HepG2 (cell line): Measurements from ENCODE around the gene MFAP1. TPM values are rescaled to one million over a fixed set of nuclear protein-coding genes. Genes with fewer than 3 reads are reported as not detected.

ENCODE experiments used
- ATAC-seq: fragments of 200-7000 bp; cut with Tn5 transposase; 3 replicates; pipeline ENCODE4 v1.9.1; 2020; ENCODE audit warnings: mild to moderate bottlenecking, moderate library complexity
- BruUV-seq: library from RNA; stranded (reverse); fragments of 400-500 nt; replicated peaks from 2 replicates; lab custom pipeline; 2021; lab: Mats Ljungman, UMichigan
- CTCF ChIA-PET: fragments of 300-600 bp; formaldehyde crosslinking; extraction: SDS; loops from one replicate; lab custom pipeline; 2021; ENCODE audit warnings: low total read pairs, inconsistent platforms, low intra/inter-chr PET ratio; lab: Yijun Ruan, JAX
- POLR2A ChIA-PET: fragments of 350-600 bp; sonication (Branson Sonifier 250); formaldehyde crosslinking; loops from one replicate; lab custom pipeline; 2020; ENCODE audit warnings: antibody characterized with exemption, inconsistent platforms; lab: Yijun Ruan, JAX
- DNase-seq: peaks from one replicate; pipeline ENCODE4 v3.0.0-alpha.2; 2015; ENCODE audit warnings: low spot score
- FAIRE-seq: peaks from 3 replicates; lab custom pipeline; 2011; peaks lifted over from hg19 to GRCh38; lab: Jason Lieb, UNC
- H2AFZ ChIP-seq: one replicate; pipeline ENCODE4 v1.6.1; 2011; ENCODE audit warnings: low read length, inconsistent platforms
- H3K27ac ChIP-seq: fragments of 300-600 bp; 3 replicates; pipeline ENCODE4 v1.8.0; 2011; ENCODE audit warnings: mixed run types, mild to moderate bottlenecking, mixed read lengths, low read length, inconsistent platforms; ENCODE audit not compliant: insufficient read depth; ENCODE audit errors: extremely low read length
- H3K27me3 ChIP-seq, 2 experiments: fragments of 200-600 bp in 1 of 2; 2 replicates in 1 of 2; 3 replicates in 1 of 2; pipeline versions ENCODE4 v1.6.0 to v1.8.0; 2011; ENCODE audit warnings: low read length in 2 of 2, mild to moderate bottlenecking in 2 of 2, moderate library complexity in 2 of 2, inconsistent platforms in 1 of 2; ENCODE audit not compliant: insufficient read depth in 2 of 2, control insufficient read depth in 1 of 2
- H3K36me3 ChIP-seq, 2 experiments: fragments of 200-600 bp in 1 of 2; replicated peaks in 1 of 2; 2 replicates in 1 of 2; 3 replicates in 1 of 2; pipeline versions ENCODE4 v1.5.1 to v1.8.0; 2011; ENCODE audit warnings: low read length in 2 of 2, inconsistent platforms in 1 of 2; ENCODE audit not compliant: insufficient read depth in 2 of 2, control insufficient read depth in 1 of 2
- H3K4me1 ChIP-seq: 2 replicates; pipeline ENCODE4 v1.5.1; 2012; ENCODE audit warnings: low read length, inconsistent platforms; ENCODE audit not compliant: insufficient read depth
- H3K4me2 ChIP-seq: 2 replicates; pipeline ENCODE4 v1.6.0; 2011; ENCODE audit warnings: low read depth, low read length, inconsistent platforms
- H3K4me3 ChIP-seq, 3 experiments: fragments of 200-600 bp in 1 of 3; sonication (generic), shearing (Covaris generic) in 1 of 3; replicated peaks in 1 of 3; 2 replicates each; pipeline ENCODE4 v1.5.1; 2011 to 2016; ENCODE audit warnings: low read length in 3 of 3, inconsistent platforms in 2 of 3, low read depth in 2 of 3, mild to moderate bottlenecking in 2 of 3, control low read depth in 1 of 3, mixed read lengths in 1 of 3; ENCODE audit not compliant: insufficient read depth in 1 of 3
- H3K79me2 ChIP-seq: one replicate; pipeline ENCODE4 v1.6.1; 2011; ENCODE audit warnings: low read length, inconsistent platforms; ENCODE audit not compliant: insufficient read depth
- H3K9ac ChIP-seq: 2 replicates; pipeline ENCODE4 v1.6.0; 2011; ENCODE audit warnings: mild to moderate bottlenecking, low read depth, low read length, inconsistent platforms; ENCODE audit not compliant: insufficient read depth
- H3K9me3 ChIP-seq: 2 replicates; pipeline ENCODE4 v1.5.1; 2012; ENCODE audit warnings: mild to moderate bottlenecking, low read length
- H4K20me1 ChIP-seq: 2 replicates; pipeline ENCODE4 v1.6.0; 2011; ENCODE audit warnings: inconsistent platforms, mild to moderate bottlenecking, low read length, moderate library complexity; ENCODE audit not compliant: insufficient read depth
- ASH2L ChIP-seq: fragments of 300-600, 200-600 bp; sonication (generic); IDR thresholded peaks from 2 replicates; pipeline ENCODE4 v1.7.0; 2017; ENCODE audit warnings: low read depth, mild to moderate bottlenecking, moderate library complexity, mixed read lengths, low read length; ENCODE audit not compliant: insufficient read length
- GATAD1 ChIP-seq: IDR thresholded peaks from 2 replicates; pipeline ENCODE4 v1.6.1; 2016; ENCODE audit warnings: missing genetic modification reagents, missing compliant biosample characterization
- HDAC1 ChIP-seq: sonication (generic); formaldehyde crosslinking; IDR thresholded peaks from 2 replicates; pipeline ENCODE4 v1.5.1; 2020; ENCODE audit warnings: mild to moderate bottlenecking, missing genetic modification reagents
- IRF2 ChIP-seq: IDR thresholded peaks from 2 replicates; pipeline ENCODE4 v1.6.1; 2018; ENCODE audit warnings: missing genetic modification reagents, missing compliant biosample characterization
- LCORL ChIP-seq, 2 experiments: fragments of 450-650 bp in 1 of 2; sonication (generic) in 1 of 2; formaldehyde crosslinking in 1 of 2; IDR thresholded peaks; 2 replicates each; pipeline versions ENCODE4 v1.5.0 to v1.6.1; 2017 to 2020; ENCODE audit warnings: antibody characterized with exemption in 1 of 2, missing genetic modification reagents in 1 of 2
- MAZ ChIP-seq, 2 experiments: sonication (generic) in 1 of 2; formaldehyde crosslinking in 1 of 2; IDR thresholded peaks; 2 replicates each; pipeline versions ENCODE4 v1.5.0 to v1.6.1; 2012 to 2020; ENCODE audit warnings: low read depth in 2 of 2, mild to moderate bottlenecking in 2 of 2, borderline replicate concordance in 1 of 2, improper control_type of control experiment in 1 of 2, low read length in 1 of 2, missing genetic modification reagents in 1 of 2, moderate library complexity in 1 of 2
- MEIS1 ChIP-seq: sonication (generic); formaldehyde crosslinking; IDR thresholded peaks from 2 replicates; pipeline ENCODE4 v1.9.0; 2021; ENCODE audit warnings: mild to moderate bottlenecking, missing genetic modification reagents, moderate library complexity, borderline replicate concordance
- REPIN1 ChIP-seq: sonication (generic); formaldehyde crosslinking; IDR thresholded peaks from 2 replicates; pipeline ENCODE4 v1.8.0; 2022; ENCODE audit warnings: missing genetic modification reagents, low read depth, mild to moderate bottlenecking, borderline replicate concordance
- SALL1 ChIP-seq: sonication (generic); formaldehyde crosslinking; IDR thresholded peaks from 2 replicates; pipeline ENCODE4 v1.8.0; 2022; ENCODE audit warnings: mild to moderate bottlenecking, missing genetic modification reagents
- SAP130 ChIP-seq: IDR thresholded peaks from 2 replicates; pipeline ENCODE4 v1.6.1; 2016; ENCODE audit warnings: low read depth
- SRSF1 ChIP-seq: fragments of 200-400 bp; formaldehyde crosslinking; optimal IDR thresholded peaks from 2 replicates; pipeline ENCODE3; 2017; ENCODE audit warnings: mild to moderate bottlenecking, low read depth, low read length, moderate library complexity
- XRCC5 ChIP-seq: fragments of 200-400 bp; formaldehyde crosslinking; optimal IDR thresholded peaks from 2 replicates; pipeline ENCODE3; 2017; ENCODE audit warnings: mild to moderate bottlenecking, low read length
- ZFP1 ChIP-seq: IDR thresholded peaks from 2 replicates; pipeline ENCODE4 v1.6.1; 2016
- ZNF557 ChIP-seq: sonication (generic); formaldehyde crosslinking; IDR thresholded peaks from 2 replicates; pipeline ENCODE4 v1.4.0; 2020; ENCODE audit warnings: missing genetic modification reagents
- ZSCAN22 ChIP-seq: sonication (generic); formaldehyde crosslinking; IDR thresholded peaks from 2 replicates; pipeline ENCODE4 v1.4.0; 2020; ENCODE audit warnings: mild to moderate bottlenecking, missing genetic modification reagents
- WGBS: methylation state at CpG from one replicate; pipeline ENCODE4 v1.1.6; 2017; ENCODE audit warnings: low lambda C conversion rate; 5-methylcytosine and 5-hydroxymethylcytosine counted together
- in situ Hi-C: cut with HindIII; loops from 2 replicates; pipeline ENCODE4 v1.10.0; 2017; ENCODE audit warnings: low pct_unique_long_range_greater_than_20kb; ENCODE audit not compliant: extremely low pct_ligation_motif_present
- intact Hi-C: fragments of 100-400 bp; cut with micrococcal nuclease; formaldehyde crosslinking; loops from one replicate; pipeline ENCODE4 v1.10.0; 2022; ENCODE audit not compliant: unreplicated experiment
- polyA plus RNA-seq, 8 experiments: library from polyadenylated mRNA; depleted of rRNA in 3 of 8; stranded (reverse) in 7 of 8; unstranded in 1 of 8; fragments of >200 nt; fragmentation: Illumina TruSeq in 4 of 8; extraction: Trizol in 4 of 8; gene quantifications; 2 replicates each; pipeline versions ENCODE4 v1.2.1 to v1.2.3, GENCODE V29; 2011 to 2016; ENCODE audit warnings: low read depth in 4 of 8, missing spikeins in 1 of 8, mixed read lengths in 1 of 8; ENCODE audit not compliant: insufficient read depth in 1 of 8
- total RNA-seq, 5 experiments: library from RNA; depleted of rRNA; stranded (reverse); fragments of >200 nt; fragmentation: Illumina TruSeq; extraction: Trizol; gene quantifications; 2 replicates each; pipeline ENCODE4 v1.2.3, GENCODE V29; 2016; ENCODE audit warnings: low read depth in 1 of 5
- TF ChIP-seq, protein P1 (sequence below): sonication (generic); formaldehyde crosslinking; IDR thresholded peaks from 2 replicates; pipeline ENCODE4 v1.5.1; 2020; ENCODE audit warnings: missing genetic modification reagents, mild to moderate bottlenecking, borderline replicate concordance
- TF ChIP-seq, protein P2 (sequence below): sonication (generic); formaldehyde crosslinking; IDR thresholded peaks from 2 replicates; pipeline ENCODE4 v1.5.0; 2020; ENCODE audit warnings: mild to moderate bottlenecking, low read depth, missing genetic modification reagents, borderline replicate concordance
- TF ChIP-seq, protein P3 (sequence below): IDR thresholded peaks from 2 replicates; pipeline ENCODE4 v1.6.1; 2016; ENCODE audit warnings: missing genetic modification reagents, missing compliant biosample characterization
- TF ChIP-seq, protein P4 (sequence below): sonication (generic); formaldehyde crosslinking; IDR thresholded peaks from 2 replicates; pipeline ENCODE4 v1.4.0; 2020; ENCODE audit warnings: mild to moderate bottlenecking, missing genetic modification reagents, borderline replicate concordance

MFAP1 gene
- total and polyA plus RNA-seq, 2 of the 13 experiments (the other 11 are each of a cell fraction or from before 2014, with no cell fraction given) = 11.8 to 39.5 TPM

DNA sequence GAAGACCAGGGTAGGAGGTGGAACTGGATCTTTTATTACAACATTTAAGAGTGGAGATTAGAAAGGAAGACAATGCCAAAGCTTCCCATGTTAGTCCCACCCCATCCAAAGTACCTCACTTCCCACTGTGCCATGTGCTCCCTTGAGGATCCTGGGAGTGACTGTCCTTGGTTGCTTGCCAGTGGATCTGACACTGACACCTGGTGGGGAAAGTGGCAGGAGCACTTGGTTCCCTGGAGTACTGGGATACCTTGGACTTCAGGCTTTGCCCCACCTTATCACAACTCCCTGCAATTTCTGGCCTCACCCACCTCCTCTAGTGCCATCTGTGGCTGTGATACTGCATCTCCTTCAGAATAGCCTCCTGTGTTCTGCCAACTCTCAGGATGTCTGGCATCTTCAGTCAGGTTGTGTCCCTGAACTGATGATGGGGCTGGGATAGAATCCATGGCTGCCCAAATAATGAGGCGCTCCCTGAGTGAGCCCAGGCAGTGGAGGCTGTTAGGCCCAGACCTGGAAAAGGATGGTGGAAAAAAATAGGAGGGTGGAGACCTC lies 49.0 kb downstream of the MFAP1 start (continued):
- peak; percentile 83 for TF ChIP-seq SAP130 (CRISPR knock-in tag)
- TF ChIP-seq XRCC5 = peak; percentile 91
- TF ChIP-seq HDAC1 (CRISPR knock-in tag) = peak; percentile 11; the same call in 1 of the 2 replicates
- peak; percentile 23; the same call in 1 of the 2 replicates for TF ChIP-seq REPIN1 (CRISPR knock-in tag)
- TF ChIP-seq LCORL (IDR thresholded peaks at IDR 0.05) = no peak
- TF ChIP-seq LCORL (CRISPR knock-in tag; IDR thresholded peaks at IDR 0.05) = 0 out of 2 replicates have a peak, but pooled peaks have one; percentile 44
- TF ChIP-seq, protein P1, sequence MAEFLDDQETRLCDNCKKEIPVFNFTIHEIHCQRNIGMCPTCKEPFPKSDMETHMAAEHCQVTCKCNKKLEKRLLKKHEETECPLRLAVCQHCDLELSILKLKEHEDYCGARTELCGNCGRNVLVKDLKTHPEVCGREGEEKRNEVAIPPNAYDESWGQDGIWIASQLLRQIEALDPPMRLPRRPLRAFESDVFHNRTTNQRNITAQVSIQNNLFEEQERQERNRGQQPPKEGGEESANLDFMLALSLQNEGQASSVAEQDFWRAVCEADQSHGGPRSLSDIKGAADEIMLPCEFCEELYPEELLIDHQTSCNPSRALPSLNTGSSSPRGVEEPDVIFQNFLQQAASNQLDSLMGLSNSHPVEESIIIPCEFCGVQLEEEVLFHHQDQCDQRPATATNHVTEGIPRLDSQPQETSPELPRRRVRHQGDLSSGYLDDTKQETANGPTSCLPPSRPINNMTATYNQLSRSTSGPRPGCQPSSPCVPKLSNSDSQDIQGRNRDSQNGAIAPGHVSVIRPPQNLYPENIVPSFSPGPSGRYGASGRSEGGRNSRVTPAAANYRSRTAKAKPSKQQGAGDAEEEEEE (CRISPR knock-in tag) = no peak

DNA sequence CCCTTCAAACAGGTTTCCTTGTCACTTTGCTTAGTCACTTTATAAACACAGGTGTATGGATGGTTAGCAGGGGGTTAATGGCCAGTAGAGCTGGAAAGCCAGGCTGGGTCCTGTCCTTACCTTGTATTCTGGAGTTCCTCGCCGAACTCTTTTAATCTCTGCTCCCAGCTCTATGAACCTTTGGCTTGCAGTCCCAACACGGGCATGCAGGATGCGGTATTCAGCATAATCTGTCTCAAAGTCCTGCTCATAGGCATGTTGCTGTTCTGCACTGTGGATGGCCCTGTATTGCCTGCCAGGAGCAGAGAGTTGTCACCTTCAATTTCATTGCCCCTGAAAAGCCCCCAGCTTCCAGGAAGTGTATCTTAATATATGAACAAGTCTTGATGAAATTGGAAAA lies 50.4 kb downstream of the MFAP1 start:
- H4K20me1 ChIP-seq = no peaks in the 10 kb centered on the region
- intact Hi-C loops (no loop called here), in situ Hi-C loops (loop anchor here (10.0 to 25.0 kb wide), 2 partner anchors 259 to 337 kb away; partner anchors contain the start of gene MAP1A)
- CTCF ChIA-PET = no interaction called here
- DNase-seq (no peak), ATAC-seq (no peak), FAIRE-seq (no peak)
- H3K27ac ChIP-seq = no peak overlapping the region
- H2AFZ ChIP-seq = no peak overlapping the region
- no peaks in the 10 kb centered on the region for H3K9me3 ChIP-seq
- H3K79me2 ChIP-seq = no peaks in the 10 kb centered on the region
- no peaks in the 10 kb centered on the region for H3K27me3 ChIP-seq
- H3K36me3 ChIP-seq = peaks cover 6 to 44% of the 10 kb centered on the region in 2 experiments
- H3K9ac ChIP-seq = no peak overlapping the region
- H3K4me2 ChIP-seq = no peak overlapping the region
- H3K4me3 ChIP-seq = no peak overlapping the region
- H3K4me1 ChIP-seq = peaks cover 15% of the 10 kb centered on the region
- no TSS peak for BruUV-seq
- POLR2A ChIA-PET = interaction anchor here (0.9 to 4.0 kb wide), 2 partner anchors 16 to 19 kb away, joined by 3 to 31 read pairs; no protein-coding TSS in a partner anchor
- WGBS = 80% methylated on average over 4 of the region's 4 CpGs
- TF ChIP-seq SRSF1 (no peak), GATAD1 (CRISPR knock-in tag) (no peak), IRF2 (CRISPR knock-in tag) (no peak), SALL1 (CRISPR knock-in tag) (no peak), ZFP1 (CRISPR knock-in tag) (no peak), MEIS1 (CRISPR knock-in tag) (no peak), ZNF557 (no peak), ZSCAN22 (CRISPR knock-in tag) (no peak), ASH2L (no peak), MAZ (IDR thresholded peaks at IDR 0.05; ENCODE audit: borderline replicate concordance, low read depth, low read length) (no peak), MAZ (CRISPR knock-in tag; IDR thresholded peaks at IDR 0.05; ENCODE audit: low read depth) (no peak)
- TF ChIP-seq, protein P2, sequence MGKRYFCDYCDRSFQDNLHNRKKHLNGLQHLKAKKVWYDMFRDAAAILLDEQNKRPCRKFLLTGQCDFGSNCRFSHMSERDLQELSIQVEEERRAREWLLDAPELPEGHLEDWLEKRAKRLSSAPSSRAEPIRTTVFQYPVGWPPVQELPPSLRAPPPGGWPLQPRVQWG (CRISPR knock-in tag) = no peak
- TF ChIP-seq, protein P3, sequence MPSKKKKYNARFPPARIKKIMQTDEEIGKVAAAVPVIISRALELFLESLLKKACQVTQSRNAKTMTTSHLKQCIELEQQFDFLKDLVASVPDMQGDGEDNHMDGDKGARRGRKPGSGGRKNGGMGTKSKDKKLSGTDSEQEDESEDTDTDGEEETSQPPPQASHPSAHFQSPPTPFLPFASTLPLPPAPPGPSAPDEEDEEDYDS (CRISPR knock-in tag) = no peak
- TF ChIP-seq, protein P4, sequence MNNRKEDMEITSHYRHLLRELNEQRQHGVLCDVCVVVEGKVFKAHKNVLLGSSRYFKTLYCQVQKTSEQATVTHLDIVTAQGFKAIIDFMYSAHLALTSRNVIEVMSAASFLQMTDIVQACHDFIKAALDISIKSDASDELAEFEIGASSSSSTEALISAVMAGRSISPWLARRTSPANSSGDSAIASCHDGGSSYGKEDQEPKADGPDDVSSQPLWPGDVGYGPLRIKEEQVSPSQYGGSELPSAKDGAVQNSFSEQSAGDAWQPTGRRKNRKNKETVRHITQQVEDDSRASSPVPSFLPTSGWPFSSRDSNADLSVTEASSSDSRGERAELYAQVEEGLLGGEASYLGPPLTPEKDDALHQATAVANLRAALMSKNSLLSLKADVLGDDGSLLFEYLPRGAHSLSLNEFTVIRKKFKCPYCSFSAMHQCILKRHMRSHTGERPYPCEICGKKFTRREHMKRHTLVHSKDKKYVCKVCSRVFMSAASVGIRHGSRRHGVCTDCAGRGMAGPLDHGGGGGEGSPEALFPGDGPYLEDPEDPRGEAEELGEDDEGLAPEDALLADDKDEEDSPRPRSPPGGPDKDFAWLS (CRISPR knock-in tag) = no peak
